LNCAP (cell line): ENCODE data around the gene APP.

Experiments used
- TF ChIP-seq, protein P1 (sequence below): fragments of 450-650 bp; IDR thresholded peaks from 2 replicates; pipeline ENCODE4 v1.5.1; 2017; ENCODE audit warnings: mild to moderate bottlenecking

The APP gene

DNA sequence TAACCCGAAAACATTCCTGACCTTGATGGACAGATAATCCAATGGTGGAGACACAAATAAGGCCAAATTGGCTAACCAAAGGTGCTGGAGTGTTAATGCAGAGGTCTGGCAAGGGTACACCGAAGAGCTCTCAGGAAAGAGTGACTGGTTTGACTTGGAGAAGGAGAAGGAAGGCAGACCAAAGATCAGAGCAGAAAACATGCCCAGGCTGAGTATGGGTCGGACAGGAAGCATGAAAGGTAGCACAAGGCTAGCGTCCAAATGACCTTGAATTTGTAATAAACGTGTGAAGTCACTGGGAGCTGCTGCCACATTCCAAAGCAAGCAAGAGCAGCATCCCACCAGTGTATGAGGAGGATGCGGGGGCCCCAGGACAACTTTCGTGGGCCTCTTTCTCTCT, 45.7 kb downstream of the APP start:
- TF ChIP-seq, protein P1, sequence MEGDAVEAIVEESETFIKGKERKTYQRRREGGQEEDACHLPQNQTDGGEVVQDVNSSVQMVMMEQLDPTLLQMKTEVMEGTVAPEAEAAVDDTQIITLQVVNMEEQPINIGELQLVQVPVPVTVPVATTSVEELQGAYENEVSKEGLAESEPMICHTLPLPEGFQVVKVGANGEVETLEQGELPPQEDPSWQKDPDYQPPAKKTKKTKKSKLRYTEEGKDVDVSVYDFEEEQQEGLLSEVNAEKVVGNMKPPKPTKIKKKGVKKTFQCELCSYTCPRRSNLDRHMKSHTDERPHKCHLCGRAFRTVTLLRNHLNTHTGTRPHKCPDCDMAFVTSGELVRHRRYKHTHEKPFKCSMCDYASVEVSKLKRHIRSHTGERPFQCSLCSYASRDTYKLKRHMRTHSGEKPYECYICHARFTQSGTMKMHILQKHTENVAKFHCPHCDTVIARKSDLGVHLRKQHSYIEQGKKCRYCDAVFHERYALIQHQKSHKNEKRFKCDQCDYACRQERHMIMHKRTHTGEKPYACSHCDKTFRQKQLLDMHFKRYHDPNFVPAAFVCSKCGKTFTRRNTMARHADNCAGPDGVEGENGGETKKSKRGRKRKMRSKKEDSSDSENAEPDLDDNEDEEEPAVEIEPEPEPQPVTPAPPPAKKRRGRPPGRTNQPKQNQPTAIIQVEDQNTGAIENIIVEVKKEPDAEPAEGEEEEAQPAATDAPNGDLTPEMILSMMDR = no peak

DNA sequence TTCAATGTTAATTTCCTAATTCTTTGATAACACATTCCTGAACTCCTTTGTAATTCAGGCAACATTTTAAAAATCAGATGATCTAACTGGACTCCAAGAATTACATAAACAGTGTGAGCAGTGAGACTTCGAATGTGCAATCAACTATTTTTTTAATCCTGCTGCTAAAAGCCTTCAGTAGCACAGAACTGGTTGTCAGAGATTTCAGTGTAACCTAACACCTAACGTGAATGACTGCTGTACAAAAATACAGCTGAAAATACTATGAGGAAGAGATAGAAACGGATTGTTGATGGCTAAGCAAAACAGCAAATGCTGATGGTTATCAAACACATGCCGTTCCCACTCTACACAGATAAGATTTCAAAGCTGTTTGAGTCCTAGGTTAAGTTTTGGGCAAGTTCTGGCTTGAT, 46.1 kb downstream of the APP start:
- TF ChIP-seq, protein P1 = no peak

GRCh38 chr21:26123012-26123411, 47.6 kb downstream of the APP start:
- TF ChIP-seq, protein P1 = no peak

DNA sequence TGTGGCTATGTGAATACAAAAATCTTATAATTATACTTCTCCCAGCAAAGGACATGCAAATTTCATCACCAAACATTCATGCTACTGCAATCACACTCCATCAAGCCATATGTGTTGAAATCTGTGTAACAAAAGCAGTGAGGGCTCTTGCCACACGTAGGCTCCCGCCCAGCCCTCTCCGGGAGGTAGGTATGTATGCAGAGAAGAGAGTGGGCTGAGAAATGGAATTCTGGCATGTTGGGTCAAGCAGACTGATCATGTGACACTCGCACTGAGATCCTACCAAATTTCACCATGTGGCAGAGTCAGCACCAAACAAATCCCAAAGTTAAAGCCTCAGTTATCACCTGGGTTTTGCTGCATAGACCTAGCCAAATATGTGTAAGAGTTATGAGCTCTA, 49.7 kb downstream of the APP start:
- TF ChIP-seq, protein P1 = no peak

DNA sequence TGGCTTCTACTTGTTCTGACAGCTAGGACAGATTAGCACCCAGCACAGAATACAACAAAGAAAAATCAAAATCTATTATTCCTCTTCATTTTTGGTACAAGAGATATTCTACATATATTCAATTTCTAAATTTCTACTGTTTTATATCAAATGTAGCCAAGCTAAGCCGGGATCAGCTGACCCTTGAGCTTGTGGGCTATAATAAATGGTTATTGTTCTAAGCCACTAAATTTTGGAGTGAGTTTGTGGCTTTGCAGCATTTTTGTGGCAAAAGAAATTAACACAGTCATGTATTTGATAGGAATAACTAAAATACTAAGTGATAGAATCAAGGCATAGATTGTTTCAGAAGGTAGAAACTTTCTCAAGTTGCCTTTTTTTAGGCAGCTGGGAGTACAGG, 50.7 kb downstream of the APP start:
- TF ChIP-seq, protein P1 = no peak

DNA sequence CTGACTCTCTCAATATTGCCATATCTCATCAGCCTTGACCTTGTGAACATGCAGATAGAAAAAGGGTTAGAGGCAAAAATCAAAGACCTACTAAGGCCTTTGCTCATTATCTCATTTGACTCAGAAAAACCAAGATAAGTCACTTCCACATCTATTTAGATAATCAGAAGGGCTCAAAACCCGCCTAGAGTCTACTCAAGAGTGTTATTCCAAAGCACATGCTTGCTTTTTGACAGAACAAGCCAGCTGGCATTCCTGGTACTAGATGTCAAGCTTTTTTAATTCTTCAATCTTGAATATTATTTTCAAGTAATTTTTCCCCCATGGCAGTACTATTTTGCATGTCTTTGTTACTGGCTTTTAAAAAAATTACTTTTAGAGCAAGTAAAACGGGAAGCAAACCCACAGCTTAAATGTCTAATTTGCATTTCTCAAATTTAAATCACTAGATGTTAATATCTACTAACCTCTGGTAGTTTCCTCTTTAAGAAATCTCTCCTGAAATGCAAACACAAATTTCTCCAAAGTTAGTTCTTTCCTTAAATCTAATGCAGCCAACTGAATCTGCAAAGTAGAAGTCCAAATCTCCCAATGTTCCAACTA, 51.5 kb downstream of the APP start:
- TF ChIP-seq, protein P1 = no peak

DNA sequence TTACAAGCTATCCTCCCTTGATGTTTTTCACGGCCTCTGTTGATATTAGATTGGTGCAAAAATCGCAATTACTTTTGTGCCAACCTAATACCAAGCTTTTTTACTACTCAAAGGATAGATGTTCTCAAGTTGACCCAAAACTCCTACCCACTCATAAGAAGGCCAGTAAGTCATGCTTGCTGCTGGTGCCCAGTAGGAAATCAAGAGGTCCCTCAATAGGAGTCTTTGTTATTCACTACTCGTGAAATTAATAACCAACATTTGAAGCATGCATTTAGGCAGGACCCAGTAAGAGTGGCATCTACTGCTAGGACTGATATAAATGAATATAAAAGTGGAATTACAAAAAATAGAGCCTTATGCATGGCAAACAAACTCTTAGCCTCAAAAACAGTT, 52.6 kb downstream of the APP start:
- TF ChIP-seq, protein P1 = no peak
